Tibial artery (tissue), 4 donors: ENCODE measurements around the gene MRPL9.

Source experiments
- DNase-seq, 2 donors: peaks; one replicate each; pipeline ENCODE4 v3.0.0-alpha.2; 2019
- H3K27ac ChIP-seq, 2 donors: fragments of 200-600 bp; sonication (generic) in 1 of 2; 1 replicate in 1 of 2; 2 replicates in 1 of 2; pipeline ENCODE4 v1.5.1; 2018 to 2019; ENCODE audit warnings: mild to moderate bottlenecking in 1 of 2
- H3K27me3 ChIP-seq, 2 donors: fragments of 200-600 bp; sonication (generic) in 1 of 2; one replicate each; pipeline versions ENCODE4 v1.5.1 to v1.6.0; 2016 to 2019
- H3K36me3 ChIP-seq, 3 donors: fragments of 200-600 bp; sonication (generic) in 2 of 3; one replicate each; pipeline ENCODE4 v1.5.1; 2016 to 2019; ENCODE audit warnings: mild to moderate bottlenecking in 2 of 3
- H3K4me1 ChIP-seq, 4 donors: fragments of 200-600 bp; sonication (generic) in 2 of 4; 1 replicate in 3 of 4; 2 replicates in 1 of 4; pipeline ENCODE4 v1.5.1; 2016 to 2019
- H3K4me3 ChIP-seq, 2 donors: fragments of 200-600 bp; sonication (generic) in 1 of 2; 1 replicate in 1 of 2; 2 replicates in 1 of 2; pipeline ENCODE4 v1.5.1; 2018 to 2019; ENCODE audit warnings: mild to moderate bottlenecking in 2 of 2
- H3K9me3 ChIP-seq, 3 donors: fragments of 200-600 bp; sonication (generic) in 1 of 3; one replicate each; pipeline ENCODE4 v1.5.1; 2016 to 2019
- intact Hi-C: fragments of 100-400 bp; cut with DNase I; formaldehyde crosslinking; loops from one replicate; pipeline ENCODE4 v1.15.0; 2023; ENCODE audit warnings: low total_unique reads
- TF ChIP-seq, protein P1 (sequence below), 2 experiments: fragments of 200-600 bp in 1 of 2; fragments of 450-650 bp in 1 of 2; IDR thresholded peaks; one replicate each; pipeline ENCODE4 v1.5.1; 2017 to 2019; ENCODE audit warnings: antibody characterized with exemption in 2 of 2, mild to moderate bottlenecking in 1 of 2, moderate library complexity in 1 of 2

MRPL9 gene

DNA sequence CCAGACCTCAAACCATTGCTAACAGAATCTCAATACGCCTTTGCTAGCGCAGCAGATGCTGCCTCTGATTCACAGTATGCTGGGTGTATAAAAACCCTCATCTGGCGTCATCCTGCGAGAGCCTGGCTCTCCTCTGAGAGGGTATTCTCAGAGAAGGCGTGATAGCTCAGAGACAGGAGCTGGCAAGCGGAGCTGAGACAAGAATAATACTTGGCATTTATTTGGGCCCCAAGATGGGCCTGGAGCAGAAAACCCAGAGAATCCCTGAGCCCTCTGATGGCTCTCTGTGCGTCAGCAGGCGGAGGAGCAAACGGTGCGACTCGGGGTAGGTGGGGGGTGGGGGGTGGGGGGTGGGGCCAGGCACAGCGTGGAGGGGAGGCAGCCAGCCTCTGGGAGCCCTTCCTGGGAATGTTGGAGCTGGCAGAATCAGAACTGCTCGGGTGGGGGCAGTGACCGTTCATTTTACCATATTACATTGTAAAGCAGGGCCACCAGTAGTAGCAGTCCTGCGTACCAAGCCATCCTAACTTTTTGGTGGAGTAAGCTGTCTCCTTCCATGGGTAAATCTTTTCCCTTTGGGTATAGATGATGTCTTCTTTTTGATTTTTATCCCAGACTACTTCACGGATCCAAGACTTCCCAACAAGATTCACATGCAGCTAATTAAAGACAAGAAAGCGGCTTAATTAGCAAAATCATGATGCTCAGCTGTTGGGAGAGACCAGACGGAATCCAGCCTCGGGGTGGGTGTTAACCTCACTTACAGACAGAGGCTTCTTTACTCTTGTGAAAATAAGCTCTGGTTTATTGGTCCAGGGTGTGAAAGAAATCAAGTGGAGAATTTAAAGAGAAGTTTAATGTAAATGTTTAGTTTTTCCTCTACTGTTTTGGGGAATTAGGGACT is 34.9 kb downstream of the MRPL9 start:
- peaks cover 0 to 7% of the 10 kb centered on the region in 2 donors for H3K27me3 ChIP-seq
- no peaks in the 10 kb centered on the region for H3K36me3 ChIP-seq
- H3K4me3 ChIP-seq, result peak overlapping the region; percentile 32 to 46
- TF ChIP-seq, protein P1, sequence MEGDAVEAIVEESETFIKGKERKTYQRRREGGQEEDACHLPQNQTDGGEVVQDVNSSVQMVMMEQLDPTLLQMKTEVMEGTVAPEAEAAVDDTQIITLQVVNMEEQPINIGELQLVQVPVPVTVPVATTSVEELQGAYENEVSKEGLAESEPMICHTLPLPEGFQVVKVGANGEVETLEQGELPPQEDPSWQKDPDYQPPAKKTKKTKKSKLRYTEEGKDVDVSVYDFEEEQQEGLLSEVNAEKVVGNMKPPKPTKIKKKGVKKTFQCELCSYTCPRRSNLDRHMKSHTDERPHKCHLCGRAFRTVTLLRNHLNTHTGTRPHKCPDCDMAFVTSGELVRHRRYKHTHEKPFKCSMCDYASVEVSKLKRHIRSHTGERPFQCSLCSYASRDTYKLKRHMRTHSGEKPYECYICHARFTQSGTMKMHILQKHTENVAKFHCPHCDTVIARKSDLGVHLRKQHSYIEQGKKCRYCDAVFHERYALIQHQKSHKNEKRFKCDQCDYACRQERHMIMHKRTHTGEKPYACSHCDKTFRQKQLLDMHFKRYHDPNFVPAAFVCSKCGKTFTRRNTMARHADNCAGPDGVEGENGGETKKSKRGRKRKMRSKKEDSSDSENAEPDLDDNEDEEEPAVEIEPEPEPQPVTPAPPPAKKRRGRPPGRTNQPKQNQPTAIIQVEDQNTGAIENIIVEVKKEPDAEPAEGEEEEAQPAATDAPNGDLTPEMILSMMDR (IDR thresholded peaks at IDR 0.05), result no peak
- peak overlapping the region; percentile 55 to 60 for H3K27ac ChIP-seq
- intact Hi-C loops, result no loop called here
- peaks cover 0 to 16% (median 9%) of the 10 kb centered on the region in 4 donors for H3K4me1 ChIP-seq
- no peaks in the 10 kb centered on the region for H3K9me3 ChIP-seq
- no peak for DNase-seq

DNA sequence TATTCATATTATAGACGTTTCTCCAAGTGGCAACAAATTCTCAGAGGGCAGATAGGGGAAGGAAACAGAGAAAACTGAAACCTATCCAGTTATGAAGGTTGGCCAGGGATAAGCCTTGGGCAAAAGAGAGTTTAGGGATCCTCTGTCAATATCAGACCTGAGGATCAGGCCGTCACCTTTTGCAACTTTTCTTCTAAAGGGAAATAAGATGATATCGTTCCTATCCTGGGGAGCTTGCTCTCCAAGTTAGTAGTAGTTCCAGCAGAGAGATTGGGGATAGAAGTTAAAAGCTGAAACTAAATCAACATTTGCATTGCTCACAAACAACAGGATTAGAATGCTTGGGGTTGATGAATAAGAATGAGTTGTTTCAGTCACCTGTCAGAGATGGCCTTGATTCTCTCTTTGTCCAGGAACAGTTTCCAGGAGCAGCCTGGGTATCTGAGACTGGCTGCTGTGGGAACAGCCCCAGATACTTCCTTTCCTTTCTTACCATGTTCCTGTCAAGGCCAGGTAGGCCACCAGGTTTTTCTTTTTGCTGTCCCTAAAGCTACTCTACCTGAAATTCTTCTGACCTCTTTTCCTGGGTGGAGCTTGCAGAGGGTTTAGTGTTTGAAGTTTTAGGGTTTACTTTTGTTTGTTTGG is 39.4 kb downstream of the MRPL9 start:
- no peak overlapping the region for H3K27ac ChIP-seq
- peaks cover 0 to 7% of the 10 kb centered on the region in 2 donors for H3K27me3 ChIP-seq
- H3K9me3 ChIP-seq, result no peaks in the 10 kb centered on the region
- DNase-seq, result no peak
- H3K4me3 ChIP-seq, result no peak overlapping the region
- peaks cover 0 to 34% (median 19%) of the 10 kb centered on the region in 4 donors for H3K4me1 ChIP-seq
- H3K36me3 ChIP-seq, result no peaks in the 10 kb centered on the region
- intact Hi-C loops, result no loop called here
- TF ChIP-seq, protein P1 (IDR thresholded peaks at IDR 0.05), result no peak

DNA sequence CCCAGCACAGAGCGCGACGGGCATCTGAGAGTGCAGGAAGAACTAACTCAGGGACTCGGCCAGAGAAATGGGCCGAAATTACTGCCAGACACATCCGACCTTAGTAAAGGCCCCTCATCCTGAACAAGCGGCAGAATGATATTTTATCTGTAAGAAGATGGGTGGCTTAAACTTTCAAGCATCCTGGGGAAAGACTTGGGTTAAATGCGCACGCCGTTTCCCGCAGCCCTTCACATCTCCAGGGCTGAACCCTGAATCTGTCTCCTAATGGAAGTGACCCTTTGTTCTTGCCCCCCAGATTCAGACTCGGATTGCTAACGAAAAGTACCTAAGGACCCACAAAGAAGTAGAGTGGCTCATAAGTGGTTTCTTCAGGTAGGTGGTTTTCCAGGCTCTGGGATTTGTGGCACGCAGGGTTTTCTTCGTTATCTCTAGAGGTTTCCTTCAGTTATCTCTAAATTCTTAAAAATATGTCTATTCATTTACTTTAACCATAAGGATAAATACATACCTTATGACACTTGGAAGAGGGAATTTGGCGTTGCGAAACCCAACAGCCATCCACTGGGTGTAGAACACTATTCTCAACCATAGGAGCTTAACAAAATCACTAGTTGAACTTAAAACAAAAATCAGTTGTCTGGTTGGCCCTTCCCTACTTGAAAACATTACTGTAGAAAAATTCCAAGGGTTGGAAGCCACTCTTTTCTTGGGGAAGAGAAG is 41.3 kb downstream of the MRPL9 start:
- no peak for DNase-seq

DNA sequence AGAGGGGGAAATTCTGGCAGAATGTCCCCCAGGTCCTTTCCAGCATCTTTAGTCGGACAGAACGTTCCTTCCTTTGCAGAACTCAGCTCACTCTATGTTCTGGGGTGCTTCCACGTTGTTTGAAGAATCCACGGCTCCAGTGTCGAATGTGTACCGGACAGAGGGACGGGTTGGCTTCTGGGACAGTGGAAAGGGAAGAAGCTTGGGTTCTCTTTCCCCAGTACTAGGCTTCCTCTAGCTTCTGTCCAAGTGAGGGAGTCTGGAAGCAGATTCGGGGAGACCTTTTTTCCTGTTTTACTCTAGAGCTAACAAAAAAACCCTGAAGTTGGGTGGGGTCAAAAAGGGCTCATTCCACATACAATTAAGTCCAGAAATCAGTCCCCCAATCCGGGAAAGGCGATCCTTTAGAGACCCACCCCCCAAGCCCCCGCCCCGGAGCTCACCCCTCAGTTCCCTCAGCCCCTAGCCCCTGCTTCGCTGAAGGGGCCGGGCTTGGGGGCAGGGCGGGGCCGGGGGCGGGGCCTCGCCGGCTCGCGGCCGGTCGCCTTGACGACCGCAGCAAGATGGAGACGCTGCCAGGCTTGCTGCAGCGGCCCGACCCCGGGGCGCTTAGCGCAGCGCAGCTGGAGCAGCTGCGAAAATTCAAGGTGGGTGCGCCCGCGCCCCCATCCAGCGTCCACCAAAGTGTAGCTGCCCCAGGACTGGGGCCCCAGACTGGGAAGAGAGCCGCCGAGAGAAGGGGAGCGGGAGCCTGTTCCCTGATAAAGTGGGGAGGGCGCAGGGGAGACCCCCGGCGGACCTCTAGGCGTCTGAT is 42.1 kb downstream of the MRPL9 start, which contains the start of gene RIIAD1:
RIIAD1 (plus strand) TSS at position 549 of the 814 bp plus-strand sequence; CDS start at position 564, 15 bp downstream.
- TF ChIP-seq, protein P1 (IDR thresholded peaks at IDR 0.05), result no peak
- H3K36me3 ChIP-seq, result no peaks in the 10 kb centered on the region
- no peaks in the 10 kb centered on the region for H3K9me3 ChIP-seq
- DNase-seq, result peak in 1 of 2 donors; percentile 73
- H3K4me1 ChIP-seq, result peaks cover 0 to 46% (median 35%) of the 10 kb centered on the region in 4 donors
- peaks cover 0 to 10% of the 10 kb centered on the region in 2 donors for H3K27me3 ChIP-seq
- intact Hi-C loops, result no loop called here
- H3K4me3 ChIP-seq, result peak within 1 kb of the TSS; percentile 52 to 66
- peak within 1 kb of the TSS; percentile 72 to 79 for H3K27ac ChIP-seq

More for the DNA sequence above, 41.3 kb downstream of the MRPL9 start:
- TF ChIP-seq, protein P1 (IDR thresholded peaks at IDR 0.05), result no peak
- peak overlapping the region; percentile 72 to 79 for H3K27ac ChIP-seq
- H3K36me3 ChIP-seq, result no peaks in the 10 kb centered on the region
- H3K4me1 ChIP-seq, result peaks cover 0 to 38% (median 28%) of the 10 kb centered on the region in 4 donors
- H3K9me3 ChIP-seq, result no peaks in the 10 kb centered on the region
- peaks cover 0 to 7% of the 10 kb centered on the region in 2 donors for H3K27me3 ChIP-seq
- intact Hi-C loops, result no loop called here
- peak overlapping the region; percentile 52 to 66 for H3K4me3 ChIP-seq
